ENCODE measurements around the gene KCNN4.

The KCNN4 gene

DNA sequence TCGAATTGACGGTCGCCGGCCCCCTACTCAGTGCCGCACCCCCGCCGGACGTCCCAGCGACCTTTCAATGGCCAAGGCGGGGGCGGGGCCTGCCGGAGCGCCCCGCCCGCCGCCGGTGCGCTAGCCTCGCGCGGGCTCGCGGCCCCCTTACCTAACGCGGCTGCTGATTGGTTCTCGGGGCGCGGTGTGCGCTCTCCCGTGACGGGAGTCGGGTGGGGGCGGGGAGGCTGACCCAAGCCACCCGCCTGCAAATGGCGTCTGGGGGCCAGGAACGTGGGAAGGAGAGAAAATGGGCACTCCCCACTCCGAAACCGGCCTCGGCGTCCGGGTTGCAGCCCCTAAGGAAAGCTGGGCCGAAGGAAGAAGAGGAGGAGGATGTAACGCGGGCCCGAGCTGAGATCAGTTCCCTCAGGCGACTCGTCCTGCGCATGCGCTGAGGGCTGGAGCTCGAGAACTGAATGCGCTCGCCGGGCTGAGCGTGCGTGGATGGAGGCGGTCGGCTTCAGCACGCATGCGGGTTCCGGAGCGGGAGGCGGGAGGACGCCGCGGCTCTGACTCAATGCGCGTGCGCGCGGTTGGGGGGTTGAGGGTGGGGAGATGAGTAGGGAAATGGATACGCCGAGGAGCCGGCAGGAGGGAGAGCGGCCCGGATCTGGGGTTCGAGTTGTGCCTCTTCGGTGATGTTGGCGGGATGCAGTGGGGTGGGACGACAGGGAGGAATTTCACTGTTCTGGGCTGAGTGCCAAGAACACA is 26.1 kb downstream of the KCNN4 start, which contains the start of gene SMG9:
SMG9 (minus strand) TSS at position 460 of the 753 bp plus-strand sequence. CDS start 4,221 bp downstream, outside the sequence.
- DNase-seq (ENCODE audit: low read depth) = peak; percentile 98
- TF ChIP-seq CTCF (IDR thresholded peaks at IDR 0.05; ENCODE audit: insufficient read depth, low read depth, low read length, missing control alignments) = no peak
- H3K4me3 ChIP-seq (ENCODE audit: low read length) = peak within 1 kb of the TSS; percentile 85

DNA sequence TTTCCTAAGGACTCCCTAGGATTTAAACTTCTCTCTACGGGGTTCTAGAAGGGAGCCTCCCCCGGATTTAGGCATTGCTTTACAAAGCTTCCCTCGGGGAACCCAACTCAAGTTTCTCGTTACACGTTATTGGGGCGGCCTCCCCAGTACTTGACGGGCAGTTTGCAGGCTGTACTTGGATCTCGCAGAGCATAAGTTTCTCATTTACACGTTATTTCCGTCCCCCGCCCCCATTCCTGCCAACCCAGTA is 26.6 kb downstream of the KCNN4 start:
- peak overlapping the region; percentile 85 for H3K4me3 ChIP-seq (ENCODE audit: low read length)
- no peak for DNase-seq (ENCODE audit: low read depth)
- TF ChIP-seq CTCF (IDR thresholded peaks at IDR 0.05; ENCODE audit: insufficient read depth, low read depth, low read length, missing control alignments) = no peak

- H3K4me3 ChIP-seq (ENCODE audit: low read length) = no peak overlapping the region
- DNase-seq (ENCODE audit: low read depth) = no peak
- no peak for TF ChIP-seq CTCF (IDR thresholded peaks at IDR 0.05; ENCODE audit: insufficient read depth, low read depth, low read length, missing control alignments)
Observed at GRCh38 chr19:43752287-43752875, 28.4 kb downstream of the KCNN4 start.

DNA sequence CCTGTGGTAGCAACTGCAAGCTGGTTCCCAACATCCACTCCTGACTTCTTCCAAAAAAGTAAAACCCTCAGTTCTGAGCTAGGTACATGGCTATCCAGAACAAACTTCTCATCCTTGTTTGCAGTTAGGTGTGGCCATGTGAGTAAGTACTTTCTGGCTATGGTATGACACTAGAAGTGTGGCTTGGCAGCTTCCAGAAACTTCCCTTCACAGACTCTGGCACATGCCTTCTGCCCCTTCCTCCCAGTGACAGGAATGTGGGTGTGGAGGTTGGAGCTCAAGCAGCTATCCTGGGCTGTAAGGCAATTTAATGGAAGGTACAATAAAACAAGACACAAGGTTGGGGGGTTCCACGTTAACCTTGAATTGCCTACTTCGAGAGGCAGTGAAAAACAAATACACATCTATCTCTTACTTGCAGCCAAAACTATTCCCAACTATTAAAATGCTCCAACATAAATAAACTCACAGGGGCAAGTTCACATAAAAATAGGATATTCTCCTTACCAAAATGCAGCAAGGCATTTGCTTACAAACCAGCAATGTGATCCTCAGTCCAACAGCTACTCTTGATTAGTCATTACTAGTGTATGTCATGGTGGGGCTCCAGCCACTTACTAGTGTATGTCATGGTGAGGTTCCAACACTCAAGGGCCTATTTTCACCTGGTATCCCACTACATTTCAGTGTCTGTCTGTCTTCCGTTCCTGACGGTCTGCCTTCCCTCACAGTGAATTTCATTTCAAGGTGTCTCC is 29.1 kb downstream of the KCNN4 start:
- TF ChIP-seq CTCF (IDR thresholded peaks at IDR 0.05; ENCODE audit: insufficient read depth, low read depth, low read length, missing control alignments) = no peak
- DNase-seq (ENCODE audit: low read depth) = peak; percentile 56
- no peak overlapping the region for H3K4me3 ChIP-seq (ENCODE audit: low read length)

DNA sequence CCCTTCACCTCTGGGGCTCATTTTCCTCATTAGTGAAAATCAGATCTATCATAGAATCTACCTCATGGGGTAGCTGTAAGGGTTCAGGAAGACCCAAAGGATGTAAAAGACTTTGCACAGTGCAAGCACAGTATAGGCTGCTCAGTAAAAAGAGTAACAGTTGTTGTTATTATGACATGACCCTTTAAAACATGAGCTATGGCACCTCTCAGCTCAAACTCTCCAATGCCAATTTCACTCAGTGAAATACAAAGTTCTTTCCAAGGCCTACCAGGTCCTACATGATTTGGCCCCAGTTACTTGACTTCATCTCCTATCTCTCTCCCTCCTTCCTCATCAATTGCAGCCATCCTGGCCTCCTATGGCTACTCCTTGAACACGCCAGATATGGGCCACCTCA is 30.9 kb downstream of the KCNN4 start:
- DNase-seq (ENCODE audit: low read depth) = no peak
- H3K4me3 ChIP-seq (ENCODE audit: low read length) = no peak overlapping the region
- no peak for TF ChIP-seq CTCF (IDR thresholded peaks at IDR 0.05; ENCODE audit: insufficient read depth, low read depth, low read length, missing control alignments)

GRCh38 chr19:43749152-43749551 is 31.6 kb downstream of the KCNN4 start:
- TF ChIP-seq CTCF (IDR thresholded peaks at IDR 0.05; ENCODE audit: insufficient read depth, low read depth, low read length, missing control alignments) = no peak
- no peak overlapping the region for H3K4me3 ChIP-seq (ENCODE audit: low read length)
- no peak for DNase-seq (ENCODE audit: low read depth)

Measured in epithelial cell of esophagus (primary cell).